B cell (primary cell): Measurements from ENCODE around the gene KRTAP10-2. TPM values are rescaled to one million over a fixed set of nuclear protein-coding genes. Genes with fewer than 3 reads are reported as not detected.

ENCODE experiments used
- ATAC-seq: fragments of 200-7000 bp; cut with Tn5 transposase; one replicate; pipeline ENCODE4 v1.10.0; 2021; ENCODE audit warnings: low read depth, mild to moderate bottlenecking, moderate number of reproducible peaks, moderate library complexity
- CTCF ChIA-PET: fragments of 350-600 bp; sonication (Branson Sonifier 250); formaldehyde crosslinking; loops from one replicate; lab custom pipeline; 2021; ENCODE audit warnings: antibody characterized with exemption, inconsistent platforms; lab: Charles Lee
- POLR2A ChIA-PET: fragments of 350-600 bp; sonication (Branson Sonifier 250); formaldehyde crosslinking; loops from one replicate; lab custom pipeline; 2021; ENCODE audit warnings: antibody characterized with exemption; lab: Charles Lee
- DNase-seq: peaks from one replicate; pipeline ENCODE4 v3.0.0; 2013
- H2AFZ ChIP-seq: 2 replicates; pipeline ENCODE4 v1.6.1; 2012; ENCODE audit warnings: mild to moderate bottlenecking, low read depth, low read length; ENCODE audit not compliant: insufficient read depth, poor library complexity, severe bottlenecking
- H3K27ac ChIP-seq, 2 donors: 1 replicate in 1 of 2; 2 replicates in 1 of 2; pipeline ENCODE4 v1.5.1; 2012 to 2013; ENCODE audit warnings: low read length in 2 of 2, mild to moderate bottlenecking in 2 of 2, moderate library complexity in 1 of 2
- H3K27me3 ChIP-seq, 4 experiments: fragments of 200-600 bp in 1 of 4; sonication (generic) in 1 of 4; replicated peaks in 1 of 4; 1 replicate in 2 of 4; 2 replicates in 2 of 4; pipeline versions ENCODE4 v1.6.1 to v1.7.0; 2013 to 2016; ENCODE audit warnings: low read length in 3 of 4, mild to moderate bottlenecking in 2 of 4, mixed read lengths in 1 of 4, moderate library complexity in 1 of 4; ENCODE audit not compliant: insufficient read depth in 4 of 4, control insufficient read depth in 3 of 4; ENCODE audit errors: control extremely low read depth in 1 of 4
- H3K36me3 ChIP-seq, 2 experiments: replicated peaks in 1 of 2; 1 replicate in 1 of 2; 2 replicates in 1 of 2; pipeline versions ENCODE4 v1.6.1 to v1.7.1; 2013; ENCODE audit warnings: low read length in 1 of 2; ENCODE audit not compliant: insufficient read depth in 2 of 2, control insufficient read depth in 1 of 2; ENCODE audit errors: control extremely low read depth in 1 of 2, extremely low read depth in 1 of 2
- H3K4me1 ChIP-seq, 2 donors: fragments of 200-600 bp in 1 of 2; sonication (generic) in 1 of 2; 1 replicate in 1 of 2; 2 replicates in 1 of 2; pipeline versions ENCODE4 v1.5.1 to v1.6.1; 2013 to 2017; ENCODE audit warnings: low read length in 2 of 2; ENCODE audit not compliant: control insufficient read depth in 2 of 2, insufficient read depth in 2 of 2
- H3K4me2 ChIP-seq: replicated peaks from 2 replicates; pipeline ENCODE3; 2012; ENCODE audit warnings: mild to moderate bottlenecking, low read depth, low read length; ENCODE audit not compliant: poor library complexity, severe bottlenecking
- H3K4me3 ChIP-seq, 5 experiments: fragments of 200-600 bp in 1 of 5; sonication (generic) in 1 of 5; 1 replicate in 3 of 5; 2 replicates in 2 of 5; pipeline versions ENCODE4 v1.5.1 to v1.7.0; 2011 to 2016; ENCODE audit warnings: low read length in 4 of 5, mild to moderate bottlenecking in 4 of 5, low read depth in 2 of 5, control low read depth in 1 of 5, moderate library complexity in 1 of 5; ENCODE audit not compliant: insufficient read depth in 1 of 5; ENCODE audit errors: control extremely low read depth in 1 of 5, extremely low read depth in 1 of 5
- H3K79me2 ChIP-seq: fragments of 200-600 bp; sonication (generic); one replicate; pipeline ENCODE4 v1.6.0; 2016; ENCODE audit warnings: low read length; ENCODE audit not compliant: control insufficient read depth, insufficient read depth
- H3K9ac ChIP-seq: fragments of 200-600 bp; sonication (generic); 2 replicates; pipeline ENCODE4 v1.6.1; 2017; ENCODE audit warnings: mild to moderate bottlenecking, low read length, moderate library complexity
- H3K9me3 ChIP-seq, 3 donors: one replicate each; pipeline versions ENCODE4 v1.6.1 to v1.7.1; 2013; ENCODE audit warnings: low read length in 2 of 3; ENCODE audit not compliant: control insufficient read depth in 2 of 3, insufficient read depth in 1 of 3; ENCODE audit errors: control extremely low read depth in 1 of 3
- H4K20me1 ChIP-seq: 2 replicates; pipeline ENCODE4 v1.6.0; 2012; ENCODE audit warnings: mild to moderate bottlenecking, low read length; ENCODE audit not compliant: insufficient read depth, control insufficient read depth, poor library complexity, severe bottlenecking
- H3K27ac Mint-ChIP-seq: one replicate; pipeline ENCODE4 v1.8.0; 2021; ENCODE audit warnings: mixed read lengths
- H3K27me3 Mint-ChIP-seq: one replicate; pipeline ENCODE4 v1.8.0; 2021; ENCODE audit warnings: mixed read lengths
- H3K4me1 Mint-ChIP-seq: one replicate; pipeline ENCODE4 v1.8.0; 2021; ENCODE audit warnings: mixed read lengths
- H3K4me3 Mint-ChIP-seq: one replicate; pipeline ENCODE4 v1.8.0; 2021; ENCODE audit warnings: mixed read lengths
- H3K9me3 Mint-ChIP-seq: one replicate; pipeline ENCODE4 v1.8.0; 2022; ENCODE audit warnings: mixed read lengths; ENCODE audit not compliant: insufficient read depth
- CTCF ChIP-seq: fragments of 200-600 bp; IDR thresholded peaks from one replicate; pipeline ENCODE4 v1.8.0; 2022; ENCODE audit warnings: antibody characterized with exemption, mild to moderate bottlenecking
- EZH2 ChIP-seq: IDR thresholded peaks from 2 replicates; pipeline ENCODE4 v1.6.1; 2012; ENCODE audit warnings: borderline replicate concordance, low read depth, mild to moderate bottlenecking, moderate library complexity, low read length; ENCODE audit not compliant: insufficient read depth, poor library complexity, severe bottlenecking
- WGBS: methylation state at CpG from one replicate; pipeline ENCODE4 v1.1.5; 2013; ENCODE audit warnings: missing lambda C conversion rate; ENCODE audit not compliant: insufficient coverage; 5-methylcytosine and 5-hydroxymethylcytosine counted together
- intact Hi-C: fragments of 100-400 bp; cut with micrococcal nuclease; formaldehyde crosslinking; loops from one replicate; pipeline ENCODE4 v1.10.0; 2022
- polyA plus RNA-seq: library from polyadenylated mRNA; depleted of rRNA; stranded (reverse); fragments of >200 nt; gene quantifications from 2 replicates; pipeline ENCODE4 v1.2.3, GENCODE V29; 2012
- total RNA-seq, 2 donors: library from RNA; stranded (reverse); fragments of 120-200 nt in 1 of 2; gene quantifications; 1 replicate in 1 of 2; 2 replicates in 1 of 2; pipeline versions ENCODE4 v1.2.3 to v1.2.4, GENCODE V29; 2013 to 2022

KRTAP10-2 gene
- total and polyA plus RNA-seq, 2 donors (not counting 1 experiment from before 2014, with no cell fraction given), result not detected

GRCh38 chr21:44533121-44533890, 18.0 kb downstream of the KRTAP10-2 start:
- intact Hi-C loops, result no loop called here
- no peaks in the 10 kb centered on the region for H3K4me1 ChIP-seq
- H3K27me3 Mint-ChIP-seq, result peaks cover 14% of the 10 kb centered on the region
- TF ChIP-seq EZH2, result no peak
- no peak for TF ChIP-seq CTCF
- DNase-seq, result no peak
- ChIA-PET POLR2A (no interaction called here), CTCF (no interaction called here)
- H3K27me3 ChIP-seq, result no peaks in the 10 kb centered on the region
- no peaks in the 10 kb centered on the region for H3K79me2 ChIP-seq
- no peaks in the 10 kb centered on the region for H4K20me1 ChIP-seq
- peaks cover 0 to 3% (median 0%) of the 10 kb centered on the region in 3 donors for H3K9me3 ChIP-seq
- H3K9me3 Mint-ChIP-seq, result no peaks in the 10 kb centered on the region
- no peak overlapping the region for H2AFZ ChIP-seq
- H3K9ac ChIP-seq, result no peak overlapping the region
- H3K27ac Mint-ChIP-seq, result no peak overlapping the region
- WGBS, result 97% methylated on average over 37 of the region's 37 CpGs
- H3K4me3 ChIP-seq, result no peak overlapping the region
- ATAC-seq, result no peak
- H3K4me3 Mint-ChIP-seq, result no peak overlapping the region
- H3K4me2 ChIP-seq, result no peak overlapping the region
- no peaks in the 10 kb centered on the region for H3K36me3 ChIP-seq
- H3K27ac ChIP-seq, result no peak overlapping the region
- no peaks in the 10 kb centered on the region for H3K4me1 Mint-ChIP-seq

- Histone ChIP-seq H4K20me1 (no peaks in the 10 kb centered on the region), H3K79me2 (no peaks in the 10 kb centered on the region), H3K9me3 (peaks cover 0 to 3% (median 0%) of the 10 kb centered on the region in 3 donors), H3K4me2 (no peak overlapping the region), H3K9ac (no peak overlapping the region), H3K4me1 (no peaks in the 10 kb centered on the region), H3K4me3 (no peak overlapping the region), H3K27me3 (no peaks in the 10 kb centered on the region), H2AFZ (no peak overlapping the region), H3K36me3 (no peaks in the 10 kb centered on the region), H3K27ac (no peak overlapping the region)
- TF ChIP-seq EZH2 (no peak), CTCF (no peak)
- Mint-ChIP-seq H3K27me3 (peaks cover 14% of the 10 kb centered on the region), H3K4me1 (no peaks in the 10 kb centered on the region), H3K9me3 (no peaks in the 10 kb centered on the region), H3K27ac (no peak overlapping the region), H3K4me3 (no peak overlapping the region)
- CTCF ChIA-PET, result no interaction called here
- ATAC-seq, result no peak
- POLR2A ChIA-PET, result no interaction called here
- 95% methylated on average over 16 of the region's 16 CpGs for WGBS
- DNase-seq, result no peak
- intact Hi-C loops, result no loop called here
Measured at GRCh38 chr21:44532712-44533111, 18.6 kb downstream of the KRTAP10-2 start.
